Pancreas (tissue), 10 donors: ENCODE measurements around the gene TMEM30A. TPM values are rescaled to one million over a fixed set of nuclear protein-coding genes. Genes with fewer than 3 reads are reported as not detected.

Source experiments
- ATAC-seq, 4 donors: fragments of 200-7000 bp; cut with Tn5 transposase; one replicate each; pipeline versions ENCODE4 v1.8.0 to v1.9.1; 2020; ENCODE audit warnings: mild to moderate bottlenecking in 4 of 4, moderate library complexity in 4 of 4
- DNase-seq, 6 donors: peaks; one replicate each; pipeline ENCODE4 v3.0.0-alpha.2; 2020
- FAIRE-seq: peaks from 2 replicates; lab custom pipeline; 2012; peaks lifted over from hg19 to GRCh38; lab: Jason Lieb, UNC
- H3K27ac ChIP-seq, 4 donors: fragments of 200-600 bp; sonication (generic); 1 replicate in 3 of 4; 2 replicates in 1 of 4; pipeline versions ENCODE4 v1.5.0 to v1.8.0; 2020
- H3K27me3 ChIP-seq, 4 donors: fragments of 200-600 bp; one replicate each; pipeline ENCODE4 v1.8.0; 2021
- H3K36me3 ChIP-seq, 3 donors: fragments of 200-600 bp; sonication (generic) in 1 of 3; one replicate each; pipeline versions ENCODE4 v1.5.0 to v1.8.0; 2020 to 2021
- H3K4me1 ChIP-seq, 3 donors: fragments of 200-600 bp; one replicate each; pipeline ENCODE4 v1.8.0; 2021
- H3K4me3 ChIP-seq, 4 donors: fragments of 200-600 bp; sonication (generic) in 2 of 4; one replicate each; pipeline versions ENCODE4 v1.5.0 to v1.8.0; 2020 to 2021
- H3K9me3 ChIP-seq, 4 donors: fragments of 200-600 bp; one replicate each; pipeline ENCODE4 v1.8.0; 2021
- CTCF ChIP-seq, 4 donors: fragments of 200-600 bp; sonication (generic) in 3 of 4; IDR thresholded peaks; one replicate each; pipeline versions ENCODE4 v1.5.0 to v1.8.0; 2021; ENCODE audit warnings: antibody characterized with exemption in 4 of 4
- WGBS, 2 donors: extraction: QIAGEN DNeasy Blood & Tissue Kit; methylation state at CpG; one replicate each; pipeline ENCODE4 v1.1.7; 2013; 5-methylcytosine and 5-hydroxymethylcytosine counted together
- intact Hi-C, 3 donors: fragments of 100-400 bp; cut with DNase I; formaldehyde crosslinking; loops; one replicate each; pipeline versions ENCODE4 v1.11.1 to v1.14.2; 2022
- polyA plus RNA-seq, 2 donors: library from polyadenylated mRNA; stranded (reverse); fragments of 200-250 nt; gene quantifications; one replicate each; pipeline ENCODE4 v1.2.3, GENCODE V29; 2013
- total RNA-seq, 6 donors: library from RNA; stranded (reverse); fragmentation: NEBNext Ultra II Directional in 4 of 6; extraction: Animal tissue kit (Norgen Biotek cat#: 25700) in 4 of 6; gene quantifications; one replicate each; pipeline versions ENCODE4 v1.2.1 to v1.2.4, GENCODE V29; 2021 to 2023
- donor health status: healthy with polysubstance abuse.
- donor health status: DM: no; HTN: no; CAD: no; lungs with moderate emphysema.
- donor health status: DM: no; HTN: no; CAD: no.
- donor health status: control.
- donor health status: control.
- donor health status: Bipolar disorder and iron deficiency.
- donor health status: DM: yes; HTN: yes; CAD: no.
- donor health status: DM: no; HTN: no; CAD: no.
- donor health status: DM: no; HTN: no; CAD: no.
- donor health status: DM: yes; HTN: yes; CAD: no.

The TMEM30A gene
- total and polyA plus RNA-seq, 8 donors, result 21.2 to 85.5 (median 66.5) TPM

- WGBS, 2 donors, result 20 to 21% methylated on average over 10 of the region's 10 CpGs
- Histone ChIP-seq H3K36me3 (no peaks in the 10 kb centered on the region), H3K4me3 (no peak overlapping the region), H3K9me3 (no peaks in the 10 kb centered on the region), H3K4me1 (peaks cover 0 to 6% (median 0%) of the 10 kb centered on the region in 3 donors), H3K27ac (no peak overlapping the region), H3K27me3 (peaks cover 0 to 9% (median 0%) of the 10 kb centered on the region in 4 donors)
- ATAC-seq, result peak in 2 of 4 donors; percentile 29 to 34
- peak in 2 of 6 donors; percentile 35 to 50 for DNase-seq
- intact Hi-C loops, result loop anchor here in 1 of 3 donors (5.0 kb wide), 1 partner anchor 1464 kb away; no protein-coding TSS in a partner anchor
- TF ChIP-seq CTCF (IDR thresholded peaks at IDR 0.05), result peak; percentile 56 to 75 (median 68)
- peak; percentile 82 for FAIRE-seq
These were observed 73.5 kb downstream of the TMEM30A start for GRCh38 chr6:75210885-75211739.

- H3K4me1 ChIP-seq, result peaks cover 0 to 18% (median 6%) of the 10 kb centered on the region in 3 donors
- DNase-seq (no peak), FAIRE-seq (no peak), ATAC-seq (no peak)
- H3K9me3 ChIP-seq, result no peaks in the 10 kb centered on the region
- intact Hi-C loops, result loop anchor here in 2 of 3 donors (5.0 to 10.0 kb wide), 4 partner anchors 804 to 1484 kb away; no protein-coding TSS in a partner anchor
- no peak overlapping the region for H3K27ac ChIP-seq
- no peak for TF ChIP-seq CTCF (IDR thresholded peaks at IDR 0.05)
- WGBS, 2 donors, result 22 to 23% methylated on average over 7 of the region's 7 CpGs
- peaks cover 0 to 25% (median 0%) of the 10 kb centered on the region in 4 donors for H3K27me3 ChIP-seq
- H3K4me3 ChIP-seq, result no peak overlapping the region
- H3K36me3 ChIP-seq, result no peaks in the 10 kb centered on the region
These were observed 75.3 kb downstream of the TMEM30A start for GRCh38 chr6:75209184-75209723.

- peaks cover 0 to 18% (median 6%) of the 10 kb centered on the region in 3 donors for H3K4me1 ChIP-seq
- WGBS, 2 donors, result 5 to 8% methylated on average over 33 of the region's 33 CpGs
- TF ChIP-seq CTCF (IDR thresholded peaks at IDR 0.05), result peak; percentile 66 to 84 (median 80)
- peaks cover 0 to 25% (median 0%) of the 10 kb centered on the region in 4 donors for H3K27me3 ChIP-seq
- intact Hi-C loops, result loop anchor here in 2 of 3 donors (5.0 to 10.0 kb wide), 4 partner anchors 804 to 1484 kb away; no protein-coding TSS in a partner anchor
- no peaks in the 10 kb centered on the region for H3K9me3 ChIP-seq
- FAIRE-seq (peak; percentile 41), DNase-seq (peak; percentile 67 to 89 (median 85)), ATAC-seq (peak; percentile 77 to 83 (median 83))
- H3K27ac ChIP-seq, result no peak overlapping the region
- H3K36me3 ChIP-seq, result no peaks in the 10 kb centered on the region
- peak overlapping the region in 1 of 4 donors; percentile 26 for H3K4me3 ChIP-seq
These were observed 76.1 kb downstream of the TMEM30A start for GRCh38 chr6:75208298-75209183.

- 16% methylated on average over 35 of the region's 35 CpGs for WGBS, 2 donors
- Histone ChIP-seq H3K36me3 (no peaks in the 10 kb centered on the region), H3K4me1 (peaks cover 0 to 18% (median 6%) of the 10 kb centered on the region in 3 donors), H3K27ac (no peak overlapping the region), H3K4me3 (peak overlapping the region in 3 of 4 donors; percentile 7 to 45 (median 34)), H3K9me3 (no peaks in the 10 kb centered on the region), H3K27me3 (peaks cover 0 to 25% (median 0%) of the 10 kb centered on the region in 4 donors)
- FAIRE-seq, result no peak
- DNase-seq, result peak in 2 of 6 donors; percentile 58 to 60
- intact Hi-C loops, result loop anchor here in 2 of 3 donors (5.0 to 10.0 kb wide), 4 partner anchors 802 to 1482 kb away; no protein-coding TSS in a partner anchor
- no peak for TF ChIP-seq CTCF (IDR thresholded peaks at IDR 0.05)
- ATAC-seq, result no peak
These were observed 77.8 kb downstream of the TMEM30A start for GRCh38 chr6:75206576-75207342.
